Measurements from ENCODE around the gene LRPAP1. TPM values are rescaled to one million over a fixed set of nuclear protein-coding genes. Genes with fewer than 3 reads are reported as not detected.

LRPAP1 gene
- polyA plus RNA-seq, 1 donor from 2014 or later: 91.1 TPM

DNA sequence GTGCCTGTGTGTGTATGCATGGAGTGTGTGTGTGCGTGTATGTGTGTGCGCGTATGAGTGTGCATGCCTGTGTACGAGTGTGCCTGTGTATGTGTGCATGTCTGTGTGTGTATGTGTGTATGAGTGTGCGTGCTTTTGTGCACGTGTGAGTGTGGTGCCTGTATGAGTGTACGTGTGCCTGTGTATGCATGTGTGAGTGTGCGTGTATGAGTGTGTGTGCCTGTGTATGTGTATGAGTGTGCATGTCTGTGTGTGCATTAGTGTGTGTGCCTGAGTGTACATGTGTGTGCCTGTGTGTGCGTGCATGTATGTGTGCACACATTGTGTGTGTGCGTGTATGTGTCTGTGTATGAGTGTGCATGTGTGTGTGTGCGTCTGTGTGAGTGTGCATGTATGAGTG is 63.4 kb downstream of the LRPAP1 start:
- Histone ChIP-seq H2AFZ (ENCODE audit: low read depth, low read length) (no peak overlapping the region), H3F3A (ENCODE audit: insufficient read depth, low read length, poor library complexity, severe bottlenecking) (no peaks in the 10 kb centered on the region), H3K4me2 (ENCODE audit: low read length) (no peak overlapping the region), H3K9ac (ENCODE audit: low read length) (no peak overlapping the region), H3K79me2 (replicated peaks; ENCODE audit: insufficient read depth, low read length) (no peaks in the 10 kb centered on the region), H3K9me3 (ENCODE audit: low read length) (no peaks in the 10 kb centered on the region), H3K36me3 (ENCODE audit: insufficient read depth, low read length) (no peaks in the 10 kb centered on the region), H4K20me1 (ENCODE audit: insufficient read depth) (no peaks in the 10 kb centered on the region), H3K27ac (ENCODE audit: low read length) (no peak overlapping the region), H3K4me3 (ENCODE audit: low read length) (no peak overlapping the region), H3K27me3 (ENCODE audit: insufficient read depth, low read depth, low read length) (no peaks in the 10 kb centered on the region), H3K9me2 (ENCODE audit: insufficient read depth, low read length) (no peaks in the 10 kb centered on the region)
- TF ChIP-seq, protein P1, sequence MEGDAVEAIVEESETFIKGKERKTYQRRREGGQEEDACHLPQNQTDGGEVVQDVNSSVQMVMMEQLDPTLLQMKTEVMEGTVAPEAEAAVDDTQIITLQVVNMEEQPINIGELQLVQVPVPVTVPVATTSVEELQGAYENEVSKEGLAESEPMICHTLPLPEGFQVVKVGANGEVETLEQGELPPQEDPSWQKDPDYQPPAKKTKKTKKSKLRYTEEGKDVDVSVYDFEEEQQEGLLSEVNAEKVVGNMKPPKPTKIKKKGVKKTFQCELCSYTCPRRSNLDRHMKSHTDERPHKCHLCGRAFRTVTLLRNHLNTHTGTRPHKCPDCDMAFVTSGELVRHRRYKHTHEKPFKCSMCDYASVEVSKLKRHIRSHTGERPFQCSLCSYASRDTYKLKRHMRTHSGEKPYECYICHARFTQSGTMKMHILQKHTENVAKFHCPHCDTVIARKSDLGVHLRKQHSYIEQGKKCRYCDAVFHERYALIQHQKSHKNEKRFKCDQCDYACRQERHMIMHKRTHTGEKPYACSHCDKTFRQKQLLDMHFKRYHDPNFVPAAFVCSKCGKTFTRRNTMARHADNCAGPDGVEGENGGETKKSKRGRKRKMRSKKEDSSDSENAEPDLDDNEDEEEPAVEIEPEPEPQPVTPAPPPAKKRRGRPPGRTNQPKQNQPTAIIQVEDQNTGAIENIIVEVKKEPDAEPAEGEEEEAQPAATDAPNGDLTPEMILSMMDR (IDR thresholded peaks at IDR 0.05; ENCODE audit: poor library complexity, severe bottlenecking): no peak
- TF ChIP-seq EP300 (conservative IDR thresholded peaks at IDR 0.05; ENCODE audit: poor library complexity, severe bottlenecking): no peak

DNA sequence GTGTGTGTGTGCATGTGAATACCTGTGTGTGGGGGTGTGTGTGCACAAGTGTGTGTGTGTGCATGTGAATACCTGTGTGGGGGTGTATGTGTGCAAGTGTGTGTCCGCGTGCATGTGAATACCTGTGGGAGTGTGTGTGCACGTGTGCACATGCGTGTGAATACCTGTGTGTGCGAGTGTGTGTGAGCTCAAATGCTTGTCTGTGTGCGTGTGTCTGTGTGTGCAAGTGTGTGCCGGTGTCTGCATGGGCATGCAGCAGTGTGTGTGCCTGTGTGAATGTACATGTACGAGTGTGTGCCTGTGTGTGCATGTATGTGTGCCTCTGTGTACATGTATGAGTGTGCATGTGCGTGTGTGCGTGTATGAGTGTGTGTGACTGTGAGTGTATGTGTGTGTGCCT is 64.1 kb downstream of the LRPAP1 start:
- Histone ChIP-seq H3K4me2 (ENCODE audit: low read length) (no peak overlapping the region), H4K20me1 (ENCODE audit: insufficient read depth) (no peaks in the 10 kb centered on the region), H3K9ac (ENCODE audit: low read length) (no peak overlapping the region), H3K4me3 (ENCODE audit: low read length) (no peak overlapping the region), H3K36me3 (ENCODE audit: insufficient read depth, low read length) (no peaks in the 10 kb centered on the region), H3K27ac (ENCODE audit: low read length) (no peak overlapping the region), H3K9me2 (ENCODE audit: insufficient read depth, low read length) (no peaks in the 10 kb centered on the region), H3K9me3 (ENCODE audit: low read length) (no peaks in the 10 kb centered on the region), H2AFZ (ENCODE audit: low read depth, low read length) (no peak overlapping the region), H3K27me3 (ENCODE audit: insufficient read depth, low read depth, low read length) (no peaks in the 10 kb centered on the region), H3F3A (ENCODE audit: insufficient read depth, low read length, poor library complexity, severe bottlenecking) (no peaks in the 10 kb centered on the region), H3K79me2 (replicated peaks; ENCODE audit: insufficient read depth, low read length) (no peaks in the 10 kb centered on the region)
- TF ChIP-seq RAD21 (conservative IDR thresholded peaks at IDR 0.05) (no peak), EP300 (conservative IDR thresholded peaks at IDR 0.05; ENCODE audit: poor library complexity, severe bottlenecking) (no peak), POLR2AphosphoS5 (IDR thresholded peaks at IDR 0.05) (no peak), EZH2 (IDR thresholded peaks at IDR 0.05; ENCODE audit: borderline replicate concordance, insufficient read depth, low read length, poor library complexity, severe bottlenecking) (no peak), TAF1 (IDR thresholded peaks at IDR 0.05; ENCODE audit: low read depth) (no peak), MXI1 (conservative IDR thresholded peaks at IDR 0.05; ENCODE audit: poor library complexity, severe bottlenecking) (no peak), SMC3 (conservative IDR thresholded peaks at IDR 0.05; ENCODE audit: poor library complexity) (no peak)
- TF ChIP-seq, protein P1 (IDR thresholded peaks at IDR 0.05; ENCODE audit: poor library complexity, severe bottlenecking): no peak
- TF ChIP-seq, protein P2, sequence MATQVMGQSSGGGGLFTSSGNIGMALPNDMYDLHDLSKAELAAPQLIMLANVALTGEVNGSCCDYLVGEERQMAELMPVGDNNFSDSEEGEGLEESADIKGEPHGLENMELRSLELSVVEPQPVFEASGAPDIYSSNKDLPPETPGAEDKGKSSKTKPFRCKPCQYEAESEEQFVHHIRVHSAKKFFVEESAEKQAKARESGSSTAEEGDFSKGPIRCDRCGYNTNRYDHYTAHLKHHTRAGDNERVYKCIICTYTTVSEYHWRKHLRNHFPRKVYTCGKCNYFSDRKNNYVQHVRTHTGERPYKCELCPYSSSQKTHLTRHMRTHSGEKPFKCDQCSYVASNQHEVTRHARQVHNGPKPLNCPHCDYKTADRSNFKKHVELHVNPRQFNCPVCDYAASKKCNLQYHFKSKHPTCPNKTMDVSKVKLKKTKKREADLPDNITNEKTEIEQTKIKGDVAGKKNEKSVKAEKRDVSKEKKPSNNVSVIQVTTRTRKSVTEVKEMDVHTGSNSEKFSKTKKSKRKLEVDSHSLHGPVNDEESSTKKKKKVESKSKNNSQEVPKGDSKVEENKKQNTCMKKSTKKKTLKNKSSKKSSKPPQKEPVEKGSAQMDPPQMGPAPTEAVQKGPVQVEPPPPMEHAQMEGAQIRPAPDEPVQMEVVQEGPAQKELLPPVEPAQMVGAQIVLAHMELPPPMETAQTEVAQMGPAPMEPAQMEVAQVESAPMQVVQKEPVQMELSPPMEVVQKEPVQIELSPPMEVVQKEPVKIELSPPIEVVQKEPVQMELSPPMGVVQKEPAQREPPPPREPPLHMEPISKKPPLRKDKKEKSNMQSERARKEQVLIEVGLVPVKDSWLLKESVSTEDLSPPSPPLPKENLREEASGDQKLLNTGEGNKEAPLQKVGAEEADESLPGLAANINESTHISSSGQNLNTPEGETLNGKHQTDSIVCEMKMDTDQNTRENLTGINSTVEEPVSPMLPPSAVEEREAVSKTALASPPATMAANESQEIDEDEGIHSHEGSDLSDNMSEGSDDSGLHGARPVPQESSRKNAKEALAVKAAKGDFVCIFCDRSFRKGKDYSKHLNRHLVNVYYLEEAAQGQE (IDR thresholded peaks at IDR 0.05; ENCODE audit: borderline replicate concordance): no peak
